CD4-positive, alpha-beta T cell treated with Interferon gamma for 1 hour (primary cell): Measurements from ENCODE around the gene SLC46A3.
"Not testable (repeated sequence)": the region's sequence is repeated elsewhere in the genome, so short reads cannot be mapped to it uniquely, and the experiment has no call there.

Source experiments
- DNase-seq: peaks from one replicate; pipeline ENCODE4 v3.0.0-alpha.2; 2020

Gene SLC46A3

GRCh38 chr13:28729541-28729940 lies 10.8 kb upstream of the SLC46A3 start:
- no peak for DNase-seq

GRCh38 chr13:28728642-28729041 lies 9.9 kb upstream of the SLC46A3 start:
- no peak for DNase-seq

- DNase-seq: no peak
Measured at GRCh38 chr13:28725046-28725610, 6.4 kb upstream of the SLC46A3 start.

GRCh38 chr13:28723806-28724205 lies 5.0 kb upstream of the SLC46A3 start:
- DNase-seq: no peak

GRCh38 chr13:28719227-28720055 lies 671 bp upstream of the SLC46A3 start:
- no peak for DNase-seq

GRCh38 chr13:28718196-28718542 lies 601 bp downstream of the SLC46A3 start:
- no peak for DNase-seq

GRCh38 chr13:28717170-28717569 lies 1.6 kb downstream of the SLC46A3 start:
- no peak for DNase-seq

GRCh38 chr13:28716511-28716910 lies 2.3 kb downstream of the SLC46A3 start:
- no peak for DNase-seq

- DNase-seq: no peak
Measured at GRCh38 chr13:28714651-28715050, 4.1 kb downstream of the SLC46A3 start.

- no peak for DNase-seq
Measured at GRCh38 chr13:28710161-28710560, 8.6 kb downstream of the SLC46A3 start.

- DNase-seq: no peak
Measured at GRCh38 chr13:28707629-28708427, 10.9 kb downstream of the SLC46A3 start.

- DNase-seq: no peak
Measured at GRCh38 chr13:28705461-28706083, 13.2 kb downstream of the SLC46A3 start.

GRCh38 chr13:28704919-28705318 lies 13.9 kb downstream of the SLC46A3 start:
- no peak for DNase-seq

GRCh38 chr13:28704282-28704681 lies 14.5 kb downstream of the SLC46A3 start:
- DNase-seq: no peak

- no peak for DNase-seq
Measured at GRCh38 chr13:28699246-28699645, 19.5 kb downstream of the SLC46A3 start.

GRCh38 chr13:28697441-28697840 lies 21.3 kb downstream of the SLC46A3 start:
- DNase-seq: no peak

GRCh38 chr13:28693605-28694491 lies 24.9 kb downstream of the SLC46A3 start:
- not testable (repeated sequence) for DNase-seq

GRCh38 chr13:28685892-28686291 lies 32.9 kb downstream of the SLC46A3 start:
- no peak for DNase-seq

- no peak for DNase-seq
Measured at GRCh38 chr13:28685114-28685513, 33.7 kb downstream of the SLC46A3 start.

- DNase-seq: no peak
Measured at GRCh38 chr13:28684257-28684656, 34.5 kb downstream of the SLC46A3 start.

GRCh38 chr13:28683169-28683568 lies 35.6 kb downstream of the SLC46A3 start:
- DNase-seq: not testable (repeated sequence)

- no peak for DNase-seq
Measured at GRCh38 chr13:28680541-28680940, 38.2 kb downstream of the SLC46A3 start.
